Stimulated activated CD8-positive, alpha-beta memory T cell treated with anti-CD3 and anti-CD28 coated beads, Interleukin-2, amount 100 ng/mL, for 1 hour (primary cell): ENCODE data around the gene THAP3.
"Not testable (repeated sequence)": the region's sequence is repeated elsewhere in the genome, so short reads cannot be mapped to it uniquely, and the experiment has no call there.

Experiments used
- DNase-seq, 2 donors: peaks; one replicate each; pipeline ENCODE4 v3.0.0-alpha.2; 2020; ENCODE audit warnings: low read depth in 2 of 2

THAP3 gene

GRCh38 chr1:6635161-6635909, 10.7 kb downstream of the THAP3 start:
- no peak for DNase-seq

GRCh38 chr1:6635910-6636760, 11.5 kb downstream of the THAP3 start:
- no peak for DNase-seq

- DNase-seq: not testable (repeated sequence)
Observed at GRCh38 chr1:6636778-6637177, 12.1 kb downstream of the THAP3 start.

- no peak for DNase-seq
Observed at GRCh38 chr1:6637770-6638169, 13.1 kb downstream of the THAP3 start.

GRCh38 chr1:6638226-6638625, 13.6 kb downstream of the THAP3 start:
- no peak for DNase-seq

GRCh38 chr1:6640867-6641266, 16.2 kb downstream of the THAP3 start:
- not testable (repeated sequence) for DNase-seq

GRCh38 chr1:6645018-6645417, 20.4 kb downstream of the THAP3 start:
- DNase-seq: no peak

GRCh38 chr1:6646499-6647148, 22.0 kb downstream of the THAP3 start:
- no peak for DNase-seq

GRCh38 chr1:6648556-6648955, 23.9 kb downstream of the THAP3 start:
- DNase-seq: no peak

GRCh38 chr1:6651909-6652308, 27.2 kb downstream of the THAP3 start:
- DNase-seq: no peak

- no peak for DNase-seq
Observed at GRCh38 chr1:6652986-6653385, 28.3 kb downstream of the THAP3 start.

- DNase-seq: no peak
Observed at GRCh38 chr1:6653436-6654290, 29.0 kb downstream of the THAP3 start.

GRCh38 chr1:6657138-6657537, 32.5 kb downstream of the THAP3 start:
- no peak for DNase-seq

- no peak for DNase-seq
Observed at GRCh38 chr1:6658359-6659060, 33.8 kb downstream of the THAP3 start.

GRCh38 chr1:6660415-6661049, 35.9 kb downstream of the THAP3 start:
- no peak for DNase-seq

GRCh38 chr1:6662468-6662867, 37.8 kb downstream of the THAP3 start:
- not testable (repeated sequence) for DNase-seq

GRCh38 chr1:6666696-6667095, 42.0 kb downstream of the THAP3 start:
- DNase-seq: no peak

GRCh38 chr1:6667139-6667538, 42.5 kb downstream of the THAP3 start:
- DNase-seq: no peak

GRCh38 chr1:6668503-6668902, 43.8 kb downstream of the THAP3 start:
- DNase-seq: no peak

GRCh38 chr1:6672558-6672957, 47.9 kb downstream of the THAP3 start:
- DNase-seq: no peak
